Peyer's patch (tissue), 4 donors: Measurements from ENCODE around the gene DNAH17. TPM values are rescaled to one million over a fixed set of nuclear protein-coding genes. Genes with fewer than 3 reads are reported as not detected.

Source experiments
- DNase-seq, 3 donors: peaks; one replicate each; pipeline ENCODE4 v3.0.0-alpha.2; 2017 to 2019
- H3K27ac ChIP-seq, 4 donors: fragments of 200-600 bp; sonication (generic); one replicate each; pipeline ENCODE4 v1.5.1; 2016 to 2019
- H3K27me3 ChIP-seq, 2 donors: fragments of 200-600 bp; sonication (generic); one replicate each; pipeline ENCODE4 v1.5.1; 2019
- H3K36me3 ChIP-seq, 3 donors: fragments of 200-600 bp; sonication (generic); one replicate each; pipeline ENCODE4 v1.5.1; 2016 to 2019
- H3K4me1 ChIP-seq, 4 donors: fragments of 200-600 bp; sonication (generic); one replicate each; pipeline ENCODE4 v1.5.1; 2016 to 2019
- H3K4me3 ChIP-seq, 4 donors: fragments of 200-600 bp; sonication (generic); 1 replicate in 3 of 4; 2 replicates in 1 of 4; pipeline ENCODE4 v1.5.1; 2016 to 2019; ENCODE audit warnings: mild to moderate bottlenecking in 1 of 4
- H3K9me3 ChIP-seq, 4 donors: fragments of 200-600 bp; sonication (generic); one replicate each; pipeline ENCODE4 v1.5.1; 2016 to 2019; ENCODE audit warnings: mild to moderate bottlenecking in 1 of 4
- CTCF ChIP-seq, 6 experiments: fragments of 450-650 bp in 4 of 6; fragments of 200-600 bp in 2 of 6; sonication (generic) in 1 of 6; IDR thresholded peaks; one replicate each; pipeline ENCODE4 v1.5.1; 2017 to 2019; ENCODE audit warnings: antibody characterized with exemption in 6 of 6, mild to moderate bottlenecking in 3 of 6, moderate library complexity in 1 of 6
- POLR2A ChIP-seq, 2 donors: fragments of 450-650 bp; IDR thresholded peaks; one replicate each; pipeline ENCODE4 v1.5.1; 2017; ENCODE audit warnings: antibody characterized with exemption in 2 of 2, mild to moderate bottlenecking in 2 of 2, moderate library complexity in 2 of 2
- total RNA-seq, 4 donors: library from RNA; depleted of rRNA; stranded (reverse); fragments of >200 nt; gene quantifications; one replicate each; pipeline ENCODE4 v1.1.0, GENCODE V29; 2016

Gene DNAH17
- total RNA-seq, 4 donors from 2014 or later, result under 0.01 to 0.67 TPM; not detected in 2

- no peak for TF ChIP-seq CTCF (IDR thresholded peaks at IDR 0.05)
- TF ChIP-seq POLR2A (IDR thresholded peaks at IDR 0.05), result no peak
- Histone ChIP-seq H3K4me1 (no peaks in the 10 kb centered on the region), H3K4me3 (no peak overlapping the region), H3K9me3 (no peaks in the 10 kb centered on the region), H3K36me3 (peaks cover 0 to 87% (median 0%) of the 10 kb centered on the region in 3 donors), H3K27ac (peak overlapping the region in 2 of 4 donors; percentile 31 to 32), H3K27me3 (no peaks in the 10 kb centered on the region)
- no peak for DNase-seq
These were observed 180.5 kb downstream of the DNAH17 start for GRCh38 chr17:78396441-78397337.

- DNase-seq, result no peak
- no peaks in the 10 kb centered on the region for H3K9me3 ChIP-seq
- H3K4me3 ChIP-seq, result no peak overlapping the region
- H3K4me1 ChIP-seq, result peaks cover 0 to under 1% (median 0%) of the 10 kb centered on the region in 4 donors
- TF ChIP-seq CTCF (IDR thresholded peaks at IDR 0.05), result no peak
- no peak for TF ChIP-seq POLR2A (IDR thresholded peaks at IDR 0.05)
- H3K36me3 ChIP-seq, result peaks cover 0 to 71% (median 0%) of the 10 kb centered on the region in 3 donors
- no peaks in the 10 kb centered on the region for H3K27me3 ChIP-seq
- H3K27ac ChIP-seq, result no peak overlapping the region
These were observed 182.0 kb downstream of the DNAH17 start for GRCh38 chr17:78395155-78395554.

GRCh38 chr17:78394209-78394608 lies 183.0 kb downstream of the DNAH17 start:
- peaks cover 0 to 62% (median 0%) of the 10 kb centered on the region in 3 donors for H3K36me3 ChIP-seq
- peaks cover 0 to 10% (median 0%) of the 10 kb centered on the region in 4 donors for H3K4me1 ChIP-seq
- TF ChIP-seq CTCF (IDR thresholded peaks at IDR 0.05), result no peak
- no peak for TF ChIP-seq POLR2A (IDR thresholded peaks at IDR 0.05)
- no peak for DNase-seq
- no peaks in the 10 kb centered on the region for H3K27me3 ChIP-seq
- H3K27ac ChIP-seq, result no peak overlapping the region
- H3K4me3 ChIP-seq, result no peak overlapping the region
- H3K9me3 ChIP-seq, result no peaks in the 10 kb centered on the region

- no peak overlapping the region for H3K4me3 ChIP-seq
- DNase-seq, result no peak
These were observed 183.6 kb downstream of the DNAH17 start for GRCh38 chr17:78393575-78393974.

GRCh38 chr17:78392295-78392694 lies 184.9 kb downstream of the DNAH17 start:
- Histone ChIP-seq H3K4me1 (peaks cover 0 to 25% (median 9%) of the 10 kb centered on the region in 4 donors), H3K36me3 (peaks cover 0 to 43% (median 0%) of the 10 kb centered on the region in 3 donors), H3K27me3 (no peaks in the 10 kb centered on the region), H3K27ac (no peak overlapping the region), H3K4me3 (no peak overlapping the region), H3K9me3 (no peaks in the 10 kb centered on the region)
- no peak for DNase-seq
- no peak for TF ChIP-seq POLR2A (IDR thresholded peaks at IDR 0.05)
- no peak for TF ChIP-seq CTCF (IDR thresholded peaks at IDR 0.05)

More at GRCh38 chr17:78393575-78393974, 183.6 kb downstream of the DNAH17 start:
- Histone ChIP-seq H3K27me3 (no peaks in the 10 kb centered on the region), H3K4me1 (peaks cover 0 to 13% (median under 1%) of the 10 kb centered on the region in 4 donors), H3K27ac (no peak overlapping the region), H3K9me3 (no peaks in the 10 kb centered on the region), H3K36me3 (peaks cover 0 to 55% (median 0%) of the 10 kb centered on the region in 3 donors)
- TF ChIP-seq POLR2A (IDR thresholded peaks at IDR 0.05) (no peak), CTCF (IDR thresholded peaks at IDR 0.05) (no peak)
